ENCODE results near the gene PLXNB1.

DNA sequence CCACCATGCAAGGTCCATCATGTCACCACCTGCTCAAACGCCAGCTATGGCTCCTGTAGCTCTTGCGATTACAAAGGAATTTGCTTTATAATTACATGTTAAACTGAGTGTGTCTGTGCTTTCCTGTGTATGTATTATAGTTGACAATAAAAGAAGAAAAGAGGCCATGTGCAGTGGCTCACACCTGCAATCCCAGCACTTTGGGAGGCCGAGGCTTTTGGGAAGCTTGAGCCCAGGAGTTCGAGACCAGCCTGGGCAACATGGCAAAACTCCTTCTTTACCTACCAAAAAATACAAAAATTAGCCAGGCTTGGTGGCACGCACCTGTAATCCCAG, 43.7 kb upstream of the PLXNB1 start:
- TF ChIP-seq, protein P1, sequence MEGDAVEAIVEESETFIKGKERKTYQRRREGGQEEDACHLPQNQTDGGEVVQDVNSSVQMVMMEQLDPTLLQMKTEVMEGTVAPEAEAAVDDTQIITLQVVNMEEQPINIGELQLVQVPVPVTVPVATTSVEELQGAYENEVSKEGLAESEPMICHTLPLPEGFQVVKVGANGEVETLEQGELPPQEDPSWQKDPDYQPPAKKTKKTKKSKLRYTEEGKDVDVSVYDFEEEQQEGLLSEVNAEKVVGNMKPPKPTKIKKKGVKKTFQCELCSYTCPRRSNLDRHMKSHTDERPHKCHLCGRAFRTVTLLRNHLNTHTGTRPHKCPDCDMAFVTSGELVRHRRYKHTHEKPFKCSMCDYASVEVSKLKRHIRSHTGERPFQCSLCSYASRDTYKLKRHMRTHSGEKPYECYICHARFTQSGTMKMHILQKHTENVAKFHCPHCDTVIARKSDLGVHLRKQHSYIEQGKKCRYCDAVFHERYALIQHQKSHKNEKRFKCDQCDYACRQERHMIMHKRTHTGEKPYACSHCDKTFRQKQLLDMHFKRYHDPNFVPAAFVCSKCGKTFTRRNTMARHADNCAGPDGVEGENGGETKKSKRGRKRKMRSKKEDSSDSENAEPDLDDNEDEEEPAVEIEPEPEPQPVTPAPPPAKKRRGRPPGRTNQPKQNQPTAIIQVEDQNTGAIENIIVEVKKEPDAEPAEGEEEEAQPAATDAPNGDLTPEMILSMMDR (conservative IDR thresholded peaks at IDR 0.05 in 1 of 2, IDR thresholded peaks at IDR 0.05 in 1 of 2; ENCODE audit: extremely low read depth in 1 of 2, insufficient read depth in 1 of 2, low read depth in 1 of 2, low read length in 2 of 2), result no peak
- TF ChIP-seq EZH2 (IDR thresholded peaks at IDR 0.05; ENCODE audit: borderline replicate concordance, low read length), result no peak

Measured in mammary epithelial cell (primary cell).